Measurements from ENCODE around the gene MAD1L1. TPM values are rescaled to one million over a fixed set of nuclear protein-coding genes. Genes with fewer than 3 reads are reported as not detected.

MAD1L1 gene
- total RNA-seq, 1 donor from 2014 or later, result 32.3 TPM

DNA sequence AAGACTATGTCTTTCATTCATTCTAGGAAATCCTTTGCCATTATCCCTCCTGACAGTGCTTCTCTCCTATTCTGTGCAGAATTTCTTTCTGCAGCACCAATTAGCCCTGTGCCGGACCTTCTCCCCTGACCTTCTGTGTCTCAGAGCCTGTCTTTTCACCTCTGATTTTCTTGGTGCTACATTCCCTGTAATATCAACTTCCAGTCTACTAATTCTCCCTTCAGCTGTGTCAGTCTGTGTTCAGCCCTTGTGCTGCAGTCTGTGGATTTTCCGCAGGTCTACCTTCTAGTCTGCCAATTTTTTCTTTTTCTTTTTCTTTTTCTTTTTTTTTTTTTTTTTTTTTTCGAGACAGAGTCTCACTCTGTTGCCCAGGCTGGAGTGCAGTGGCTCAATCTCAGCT lies 446.9 kb downstream of the MAD1L1 start:
- H2AFZ ChIP-seq (ENCODE audit: low read depth, low read length), result no peak overlapping the region
- DNase-seq (ENCODE audit: low read depth), result no peak
- no peaks in the 10 kb centered on the region for H3K4me1 ChIP-seq (ENCODE audit: insufficient read depth, low read length)
- Mint-ChIP-seq H3K9me3 (ENCODE audit: unreplicated experiment) (peaks cover 12% of the 10 kb centered on the region), H3K4me3 (ENCODE audit: unreplicated experiment) (no peak overlapping the region), H3K36me3 (ENCODE audit: low read depth, unreplicated experiment) (no peaks in the 10 kb centered on the region), H3K27me3 (ENCODE audit: low read depth, unreplicated experiment) (peaks cover 23% of the 10 kb centered on the region), H3K27ac (ENCODE audit: unreplicated experiment) (no peak overlapping the region), H3K4me1 (ENCODE audit: low read depth, unreplicated experiment) (no peaks in the 10 kb centered on the region)
- H3K27me3 ChIP-seq (ENCODE audit: insufficient read depth, low read length), result no peaks in the 10 kb centered on the region
- no peaks in the 10 kb centered on the region for H3K79me2 ChIP-seq (ENCODE audit: insufficient read depth, low read length)
- no peak overlapping the region for H3K9ac ChIP-seq (ENCODE audit: low read length)
- FAIRE-seq, result no peak
- no peak overlapping the region for H3K27ac ChIP-seq (ENCODE audit: low read depth, low read length)
- no peak overlapping the region for H3K4me3 ChIP-seq (ENCODE audit: insufficient read depth, low read depth, low read length)
- no peaks in the 10 kb centered on the region for H4K20me1 ChIP-seq (ENCODE audit: insufficient read depth, low read length)
- H3K9me3 ChIP-seq (ENCODE audit: insufficient read depth, low read depth, low read length), result no peaks in the 10 kb centered on the region
- H3K4me2 ChIP-seq (ENCODE audit: low read length), result no peak overlapping the region
- no peaks in the 10 kb centered on the region for H3K36me3 ChIP-seq (ENCODE audit: insufficient read depth, low read length)
- TF ChIP-seq, protein P1, sequence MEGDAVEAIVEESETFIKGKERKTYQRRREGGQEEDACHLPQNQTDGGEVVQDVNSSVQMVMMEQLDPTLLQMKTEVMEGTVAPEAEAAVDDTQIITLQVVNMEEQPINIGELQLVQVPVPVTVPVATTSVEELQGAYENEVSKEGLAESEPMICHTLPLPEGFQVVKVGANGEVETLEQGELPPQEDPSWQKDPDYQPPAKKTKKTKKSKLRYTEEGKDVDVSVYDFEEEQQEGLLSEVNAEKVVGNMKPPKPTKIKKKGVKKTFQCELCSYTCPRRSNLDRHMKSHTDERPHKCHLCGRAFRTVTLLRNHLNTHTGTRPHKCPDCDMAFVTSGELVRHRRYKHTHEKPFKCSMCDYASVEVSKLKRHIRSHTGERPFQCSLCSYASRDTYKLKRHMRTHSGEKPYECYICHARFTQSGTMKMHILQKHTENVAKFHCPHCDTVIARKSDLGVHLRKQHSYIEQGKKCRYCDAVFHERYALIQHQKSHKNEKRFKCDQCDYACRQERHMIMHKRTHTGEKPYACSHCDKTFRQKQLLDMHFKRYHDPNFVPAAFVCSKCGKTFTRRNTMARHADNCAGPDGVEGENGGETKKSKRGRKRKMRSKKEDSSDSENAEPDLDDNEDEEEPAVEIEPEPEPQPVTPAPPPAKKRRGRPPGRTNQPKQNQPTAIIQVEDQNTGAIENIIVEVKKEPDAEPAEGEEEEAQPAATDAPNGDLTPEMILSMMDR (IDR thresholded peaks at IDR 0.05; ENCODE audit: insufficient read depth, low read depth, low read length), result no peak
- no peak for TF ChIP-seq EZH2 (IDR thresholded peaks at IDR 0.05; ENCODE audit: insufficient read depth, low read length)

DNA sequence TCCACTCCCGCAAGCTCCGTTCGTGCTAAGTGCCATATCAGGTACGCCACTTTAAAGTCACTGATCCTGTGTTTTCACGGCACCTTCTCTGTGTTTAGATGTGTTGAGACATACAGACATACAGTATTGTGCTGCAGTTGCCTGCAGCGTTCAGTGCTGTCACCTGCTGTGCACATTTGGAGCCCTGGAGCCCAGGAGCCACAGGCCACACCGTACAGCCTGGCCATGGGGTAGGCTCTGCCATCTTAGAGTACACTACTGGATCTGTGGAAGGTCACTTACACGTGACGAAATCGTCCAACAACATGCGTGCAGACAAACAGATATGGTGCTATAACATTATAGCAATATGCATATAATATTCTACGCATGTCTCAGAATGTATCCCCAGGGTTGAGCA lies 451.4 kb downstream of the MAD1L1 start:
- H3K4me1 ChIP-seq (ENCODE audit: insufficient read depth, low read length), result no peaks in the 10 kb centered on the region
- Mint-ChIP-seq H3K27me3 (ENCODE audit: low read depth, unreplicated experiment) (peaks cover 22% of the 10 kb centered on the region), H3K36me3 (ENCODE audit: low read depth, unreplicated experiment) (no peaks in the 10 kb centered on the region), H3K9me3 (ENCODE audit: unreplicated experiment) (peaks cover 22% of the 10 kb centered on the region), H3K27ac (ENCODE audit: unreplicated experiment) (no peak overlapping the region), H3K4me1 (ENCODE audit: low read depth, unreplicated experiment) (no peaks in the 10 kb centered on the region), H3K4me3 (ENCODE audit: unreplicated experiment) (no peak overlapping the region)
- no peaks in the 10 kb centered on the region for H3K27me3 ChIP-seq (ENCODE audit: insufficient read depth, low read length)
- FAIRE-seq (no peak), DNase-seq (ENCODE audit: low read depth) (no peak)
- no peaks in the 10 kb centered on the region for H3K36me3 ChIP-seq (ENCODE audit: insufficient read depth, low read length)
- no peak overlapping the region for H2AFZ ChIP-seq (ENCODE audit: low read depth, low read length)
- no peaks in the 10 kb centered on the region for H3K79me2 ChIP-seq (ENCODE audit: insufficient read depth, low read length)
- H3K9ac ChIP-seq (ENCODE audit: low read length), result no peak overlapping the region
- H3K27ac ChIP-seq (ENCODE audit: low read depth, low read length), result no peak overlapping the region
- H4K20me1 ChIP-seq (ENCODE audit: insufficient read depth, low read length), result no peaks in the 10 kb centered on the region
- no peak overlapping the region for H3K4me2 ChIP-seq (ENCODE audit: low read length)
- no peak for TF ChIP-seq EZH2 (IDR thresholded peaks at IDR 0.05; ENCODE audit: insufficient read depth, low read length)
- TF ChIP-seq, protein P1 (IDR thresholded peaks at IDR 0.05; ENCODE audit: insufficient read depth, low read depth, low read length), result no peak
- H3K4me3 ChIP-seq (ENCODE audit: insufficient read depth, low read depth, low read length), result no peak overlapping the region
- H3K9me3 ChIP-seq (ENCODE audit: insufficient read depth, low read depth, low read length), result peaks cover 5% of the 10 kb centered on the region

DNA sequence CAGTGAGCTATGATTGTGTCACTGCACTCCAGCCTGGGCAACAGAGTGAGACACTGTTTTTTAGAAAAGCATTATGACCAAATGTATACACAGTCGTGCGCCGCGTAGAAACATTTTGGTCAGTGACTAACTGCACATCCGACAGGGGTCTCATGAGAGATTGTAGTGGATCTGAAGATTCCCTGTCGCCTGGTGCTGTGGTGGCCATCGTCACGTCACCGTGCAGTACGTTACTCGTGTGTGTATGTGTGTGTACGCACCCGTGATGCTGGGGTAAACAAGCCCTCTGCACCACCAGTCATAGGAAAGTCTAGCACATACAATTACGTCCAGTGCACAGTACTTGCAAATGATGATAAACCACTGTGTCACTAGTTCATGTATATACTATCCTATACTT lies 453.3 kb downstream of the MAD1L1 start:
- no peaks in the 10 kb centered on the region for H3K27me3 ChIP-seq (ENCODE audit: insufficient read depth, low read length)
- H2AFZ ChIP-seq (ENCODE audit: low read depth, low read length), result no peak overlapping the region
- no peaks in the 10 kb centered on the region for H4K20me1 ChIP-seq (ENCODE audit: insufficient read depth, low read length)
- H3K79me2 ChIP-seq (ENCODE audit: insufficient read depth, low read length), result no peaks in the 10 kb centered on the region
- no peaks in the 10 kb centered on the region for H3K4me1 ChIP-seq (ENCODE audit: insufficient read depth, low read length)
- no peak overlapping the region for H3K27ac Mint-ChIP-seq (ENCODE audit: unreplicated experiment)
- no peak overlapping the region for H3K9ac ChIP-seq (ENCODE audit: low read length)
- H3K4me3 Mint-ChIP-seq (ENCODE audit: unreplicated experiment), result no peak overlapping the region
- H3K4me1 Mint-ChIP-seq (ENCODE audit: low read depth, unreplicated experiment), result no peaks in the 10 kb centered on the region
- no peaks in the 10 kb centered on the region for H3K36me3 ChIP-seq (ENCODE audit: insufficient read depth, low read length)
- DNase-seq (ENCODE audit: low read depth), result no peak
- H3K27me3 Mint-ChIP-seq (ENCODE audit: low read depth, unreplicated experiment), result peaks cover 22% of the 10 kb centered on the region
- no peaks in the 10 kb centered on the region for H3K36me3 Mint-ChIP-seq (ENCODE audit: low read depth, unreplicated experiment)
- peaks cover 18% of the 10 kb centered on the region for H3K9me3 Mint-ChIP-seq (ENCODE audit: unreplicated experiment)
- FAIRE-seq, result no peak
- no peak overlapping the region for H3K4me2 ChIP-seq (ENCODE audit: low read length)
- H3K9me3 ChIP-seq (ENCODE audit: insufficient read depth, low read depth, low read length), result peaks cover 5% of the 10 kb centered on the region
- H3K27ac ChIP-seq (ENCODE audit: low read depth, low read length), result no peak overlapping the region
- no peak for TF ChIP-seq EZH2 (IDR thresholded peaks at IDR 0.05; ENCODE audit: insufficient read depth, low read length)
- TF ChIP-seq, protein P1 (IDR thresholded peaks at IDR 0.05; ENCODE audit: insufficient read depth, low read depth, low read length), result no peak
- H3K4me3 ChIP-seq (ENCODE audit: insufficient read depth, low read depth, low read length), result no peak overlapping the region
